Measurements from ENCODE around the gene PDE4D.
A peak's percentile ranks its signal among the peaks of the same experiment; 100 is the strongest.

GRCh38 chr5:59893429-59894227 lies at the start of gene PDE4D:
- peak; percentile 76 for TF ChIP-seq MAX (CRISPR knock-in tag; IDR thresholded peaks at IDR 0.05)
- no peak for TF ChIP-seq CTCF (IDR thresholded peaks at IDR 0.05)
- no peak for TF ChIP-seq NR2C2 (CRISPR knock-in tag; IDR thresholded peaks at IDR 0.05)
